Measurements from ENCODE around the gene RAB13. TPM values are rescaled to one million over a fixed set of nuclear protein-coding genes. Genes with fewer than 3 reads are reported as not detected.
"Not testable (repeated sequence)": the region's sequence is repeated elsewhere in the genome, so short reads cannot be mapped to it uniquely, and the experiment has no call there.

The RAB13 gene
- polyA plus RNA-seq, 1 of the 3 experiments (the other 2 are of a cell fraction): 156 TPM

DNA sequence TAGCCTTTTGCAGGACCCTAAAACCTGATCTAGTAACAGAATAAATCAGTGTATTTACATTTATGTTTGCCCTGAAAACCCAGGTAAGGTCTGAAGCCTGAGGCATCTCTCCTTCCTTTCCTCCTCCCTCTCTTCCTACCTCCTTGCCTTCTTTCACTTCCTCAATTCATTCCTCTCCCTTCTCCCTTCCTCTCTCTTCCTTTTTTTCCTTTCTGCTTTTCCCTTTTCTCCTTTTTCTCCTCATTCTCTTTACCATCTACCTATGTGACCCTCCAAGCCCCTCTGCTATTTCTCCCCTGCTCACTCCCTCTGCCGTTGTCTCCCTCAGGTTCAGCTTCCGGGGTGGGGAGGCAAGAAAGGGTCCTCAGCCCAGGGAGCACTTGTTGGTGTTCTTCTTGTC, 4.4 kb downstream of the RAB13 start:
- H3K36me3 ChIP-seq (replicated peaks in 1 of 2; ENCODE audit: control insufficient read depth in 1 of 2, insufficient read depth in 2 of 2, low read length in 1 of 2): peaks cover 15 to 39% of the 10 kb centered on the region in 2 experiments
- H3K9me2 ChIP-seq: not testable (repeated sequence)

GRCh38 chr1:153979091-153979490, 7.0 kb downstream of the RAB13 start:
- H3K27me3 ChIP-seq (ENCODE audit: insufficient read depth); H3K9ac ChIP-seq; H3K9me2 ChIP-seq; H3K9me3 ChIP-seq; H2AFZ ChIP-seq (ENCODE audit: low read depth); H3K4me2 ChIP-seq; H4K20me1 ChIP-seq (ENCODE audit: insufficient read depth); H3K4me3 ChIP-seq (ENCODE audit: low read depth in 2 of 2, low read length in 1 of 2); H3K27ac ChIP-seq (ENCODE audit: low read depth in 2 of 2, low read length in 1 of 2); DNase-seq: not testable (repeated sequence)
- Histone ChIP-seq H3K36me3 (replicated peaks in 1 of 2; ENCODE audit: control insufficient read depth in 1 of 2, insufficient read depth in 2 of 2, low read length in 1 of 2) (peaks cover 29 to 51% of the 10 kb centered on the region in 2 experiments), H3K4me1 (ENCODE audit: control insufficient read depth in 1 of 2, insufficient read depth in 2 of 2, low read depth in 1 of 2, low read length in 1 of 2) (peaks cover 5 to 16% of the 10 kb centered on the region in 2 experiments; a peak in 3 of 4 replicates), H3F3A (replicated peaks; ENCODE audit: insufficient read depth) (peaks cover 21% of the 10 kb centered on the region), H3K79me2 (ENCODE audit: insufficient read depth) (peaks cover 32% of the 10 kb centered on the region)
- WGBS (ENCODE audit: low lambda C conversion rate): 94% methylated on average over 12 of the region's 12 CpGs
- POLR2A ChIA-PET: interaction anchor here (0.8 to 6.6 kb wide), 3 partner anchors 12 to 14 kb away, joined by 3 to 69 read pairs (median 59); partner anchors contain the start of genes CREB3L4 and RPS27
- CTCF ChIA-PET: interaction anchor here (1.0 to 8.9 kb wide), 5 partner anchors 7 to 182 kb away, joined by 3 to 68 read pairs (median 11); partner anchors contain the start of genes CREB3L4, DENND4B and RAB13

More for the DNA sequence above, 4.4 kb downstream of the RAB13 start:
- ChIA-PET CTCF (interaction anchor here (1.3 kb wide), 1 partner anchor 185 kb away, joined by 3 read pairs; no protein-coding TSS in a partner anchor), POLR2A (interaction anchor here (2.1 kb wide), 1 partner anchor 9 kb away, joined by 11 read pairs; the partner anchor contains the start of gene RPS27)
- not testable (repeated sequence) for H3K9ac ChIP-seq; DNase-seq; H3K9me3 ChIP-seq; H3K27me3 ChIP-seq (ENCODE audit: insufficient read depth); H4K20me1 ChIP-seq (ENCODE audit: insufficient read depth); H3K4me3 ChIP-seq (ENCODE audit: low read depth in 2 of 2, low read length in 1 of 2); H3K4me2 ChIP-seq; H3K27ac ChIP-seq (ENCODE audit: low read depth in 2 of 2, low read length in 1 of 2); H2AFZ ChIP-seq (ENCODE audit: low read depth)
- 72% methylated on average over 2 of the region's 2 CpGs for WGBS (ENCODE audit: low lambda C conversion rate)
- Histone ChIP-seq H3F3A (replicated peaks; ENCODE audit: insufficient read depth) (peaks cover 29% of the 10 kb centered on the region), H3K79me2 (ENCODE audit: insufficient read depth) (peaks cover 37% of the 10 kb centered on the region), H3K4me1 (ENCODE audit: control insufficient read depth in 1 of 2, insufficient read depth in 2 of 2, low read depth in 1 of 2, low read length in 1 of 2) (peaks cover 11 to 21% of the 10 kb centered on the region in 2 experiments)

DNA sequence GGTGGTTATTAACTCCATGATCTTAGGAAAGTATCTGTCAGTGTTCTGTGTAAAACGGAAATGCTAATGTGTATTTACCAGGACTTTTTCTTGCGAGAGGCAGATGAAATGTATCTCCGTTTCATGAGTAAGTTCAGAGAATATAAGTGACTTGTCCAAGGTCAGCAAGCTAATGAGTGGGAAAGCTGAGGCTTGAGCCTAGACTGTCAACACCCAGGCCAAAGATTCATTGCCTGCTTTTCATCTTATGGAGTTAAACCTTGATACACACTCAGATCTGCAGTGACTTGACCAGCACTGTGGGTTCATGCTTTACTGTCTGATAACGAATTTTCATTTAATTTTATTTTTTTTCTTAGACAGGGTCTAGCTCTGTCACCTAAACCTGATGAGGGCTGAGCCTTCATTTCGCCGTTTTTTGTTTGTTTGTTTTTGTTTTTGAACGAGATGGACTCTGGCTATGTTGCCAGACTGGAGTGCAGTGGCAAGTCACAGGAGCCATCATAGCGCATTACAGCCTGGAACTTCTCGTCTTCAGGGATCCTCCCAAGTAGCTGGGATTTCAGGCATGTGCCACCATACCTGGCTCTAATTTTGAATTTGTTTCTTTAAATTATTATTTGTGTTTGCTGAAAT, 7.7 kb downstream of the RAB13 start:
- TF ChIP-seq, protein P1, sequence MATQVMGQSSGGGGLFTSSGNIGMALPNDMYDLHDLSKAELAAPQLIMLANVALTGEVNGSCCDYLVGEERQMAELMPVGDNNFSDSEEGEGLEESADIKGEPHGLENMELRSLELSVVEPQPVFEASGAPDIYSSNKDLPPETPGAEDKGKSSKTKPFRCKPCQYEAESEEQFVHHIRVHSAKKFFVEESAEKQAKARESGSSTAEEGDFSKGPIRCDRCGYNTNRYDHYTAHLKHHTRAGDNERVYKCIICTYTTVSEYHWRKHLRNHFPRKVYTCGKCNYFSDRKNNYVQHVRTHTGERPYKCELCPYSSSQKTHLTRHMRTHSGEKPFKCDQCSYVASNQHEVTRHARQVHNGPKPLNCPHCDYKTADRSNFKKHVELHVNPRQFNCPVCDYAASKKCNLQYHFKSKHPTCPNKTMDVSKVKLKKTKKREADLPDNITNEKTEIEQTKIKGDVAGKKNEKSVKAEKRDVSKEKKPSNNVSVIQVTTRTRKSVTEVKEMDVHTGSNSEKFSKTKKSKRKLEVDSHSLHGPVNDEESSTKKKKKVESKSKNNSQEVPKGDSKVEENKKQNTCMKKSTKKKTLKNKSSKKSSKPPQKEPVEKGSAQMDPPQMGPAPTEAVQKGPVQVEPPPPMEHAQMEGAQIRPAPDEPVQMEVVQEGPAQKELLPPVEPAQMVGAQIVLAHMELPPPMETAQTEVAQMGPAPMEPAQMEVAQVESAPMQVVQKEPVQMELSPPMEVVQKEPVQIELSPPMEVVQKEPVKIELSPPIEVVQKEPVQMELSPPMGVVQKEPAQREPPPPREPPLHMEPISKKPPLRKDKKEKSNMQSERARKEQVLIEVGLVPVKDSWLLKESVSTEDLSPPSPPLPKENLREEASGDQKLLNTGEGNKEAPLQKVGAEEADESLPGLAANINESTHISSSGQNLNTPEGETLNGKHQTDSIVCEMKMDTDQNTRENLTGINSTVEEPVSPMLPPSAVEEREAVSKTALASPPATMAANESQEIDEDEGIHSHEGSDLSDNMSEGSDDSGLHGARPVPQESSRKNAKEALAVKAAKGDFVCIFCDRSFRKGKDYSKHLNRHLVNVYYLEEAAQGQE (IDR thresholded peaks at IDR 0.05; ENCODE audit: low read depth, low read length): no peak
- TF ChIP-seq RAD21 (IDR thresholded peaks at IDR 0.05; ENCODE audit: low read length) (no peak), FOXJ3 (CRISPR knock-in tag; IDR thresholded peaks at IDR 0.05) (no peak), GATA2 (CRISPR knock-in tag; IDR thresholded peaks at IDR 0.05) (no peak), NFIC (IDR thresholded peaks at IDR 0.05; ENCODE audit: borderline replicate concordance) (no peak)
- ChIA-PET CTCF (interaction anchor here (0.8 to 8.9 kb wide), 9 partner anchors 7 to 181 kb away, joined by 3 to 68 read pairs (median 7); partner anchors contain the start of genes CREB3L4, DENND4B, RAB13 and SLC39A1), POLR2A (interaction anchor here (0.8 to 6.6 kb wide), 7 partner anchors 8 to 195 kb away, joined by 3 to 69 read pairs (median 7); partner anchors contain the start of genes CREB3L4, RAB13, RPS27 and SLC39A1)
- peak overlapping the region; percentile 63 to 91; a peak in 3 of 4 replicates for H3K27ac ChIP-seq (ENCODE audit: low read depth in 2 of 2, low read length in 1 of 2)
- H3K4me2 ChIP-seq: peak overlapping the region; percentile 96
- WGBS (ENCODE audit: low lambda C conversion rate): 82% methylated on average over 9 of the region's 9 CpGs
- no peaks in the 10 kb centered on the region for H3K27me3 ChIP-seq (ENCODE audit: insufficient read depth)
- peaks cover 5 to 16% of the 10 kb centered on the region in 2 experiments; a peak in 2 of 4 replicates for H3K4me1 ChIP-seq (ENCODE audit: control insufficient read depth in 1 of 2, insufficient read depth in 2 of 2, low read depth in 1 of 2, low read length in 1 of 2)
- no peak for DNase-seq
- peaks cover 21% of the 10 kb centered on the region for H3F3A ChIP-seq (replicated peaks; ENCODE audit: insufficient read depth)
- no peaks in the 10 kb centered on the region for H3K9me3 ChIP-seq
- no peaks in the 10 kb centered on the region for H4K20me1 ChIP-seq (ENCODE audit: insufficient read depth)
- H3K9me2 ChIP-seq: no peaks in the 10 kb centered on the region
- H3K79me2 ChIP-seq (ENCODE audit: insufficient read depth): peaks cover 26% of the 10 kb centered on the region
- peak overlapping the region; percentile 83; the same call in 1 of the 2 replicates for H3K9ac ChIP-seq
- no peak overlapping the region for H2AFZ ChIP-seq (ENCODE audit: low read depth)
- peak overlapping the region; percentile 92 to 95 for H3K4me3 ChIP-seq (ENCODE audit: low read depth in 2 of 2, low read length in 1 of 2)
- peaks cover 34 to 49% of the 10 kb centered on the region in 2 experiments for H3K36me3 ChIP-seq (replicated peaks in 1 of 2; ENCODE audit: control insufficient read depth in 1 of 2, insufficient read depth in 2 of 2, low read length in 1 of 2)
